Activated CD4-positive, alpha-beta memory T cell treated with anti-CD3 and anti-CD28 coated beads for 36 hours (primary cell): Measurements from ENCODE around the gene RAB17. TPM values are rescaled to one million over a fixed set of nuclear protein-coding genes. Genes with fewer than 3 reads are reported as not detected.
A peak's percentile ranks its signal among the peaks of the same experiment; 100 is the strongest.

ENCODE experiments used
- CTCF ChIA-PET: fragments of 350-600 bp; sonication (Branson Sonifier 250); formaldehyde crosslinking; loops from one replicate; lab custom pipeline; 2021; ENCODE audit warnings: antibody characterized with exemption, inconsistent platforms; lab: Charles Lee
- POLR2A ChIA-PET: fragments of 350-600 bp; sonication (Branson Sonifier 250); formaldehyde crosslinking; loops from one replicate; lab custom pipeline; 2021; ENCODE audit warnings: antibody characterized with exemption; lab: Charles Lee
- DNase-seq: peaks from one replicate; pipeline ENCODE4 v3.0.0-alpha.2; 2020
- H3K27ac Mint-ChIP-seq: one replicate; pipeline ENCODE4 v1.8.0; 2021; ENCODE audit warnings: mixed read lengths
- H3K27me3 Mint-ChIP-seq: one replicate; pipeline ENCODE4 v1.8.0; 2021; ENCODE audit warnings: mixed read lengths
- H3K36me3 Mint-ChIP-seq: one replicate; pipeline ENCODE4 v1.8.0; 2021; ENCODE audit warnings: mixed read lengths
- H3K4me1 Mint-ChIP-seq: one replicate; pipeline ENCODE4 v1.8.0; 2021; ENCODE audit warnings: low read depth, mixed read lengths
- H3K4me3 Mint-ChIP-seq: one replicate; pipeline ENCODE4 v1.8.0; 2021; ENCODE audit warnings: mild to moderate bottlenecking, mixed read lengths
- H3K9me3 Mint-ChIP-seq: one replicate; pipeline ENCODE4 v1.8.0; 2021; ENCODE audit warnings: mixed read lengths
- intact Hi-C: fragments of 100-400 bp; cut with micrococcal nuclease; formaldehyde crosslinking; loops from one replicate; pipeline ENCODE4 v1.15.1; 2023
- total RNA-seq, 2 experiments: library from RNA; stranded (reverse); gene quantifications; one replicate each; pipeline ENCODE4 v1.2.3, GENCODE V29; 2021

The RAB17 gene
- total RNA-seq, 2 experiments from 2014 or later: not detected

GRCh38 chr2:237629739-237630138 is 39.2 kb upstream of the RAB17 start:
- POLR2A ChIA-PET: no interaction called here
- H3K4me3 Mint-ChIP-seq: no peak overlapping the region
- H3K4me1 Mint-ChIP-seq: peaks cover 15% of the 10 kb centered on the region
- H3K27me3 Mint-ChIP-seq: peaks cover 24% of the 10 kb centered on the region
- H3K9me3 Mint-ChIP-seq: peaks cover 4% of the 10 kb centered on the region
- CTCF ChIA-PET: no interaction called here
- no peaks in the 10 kb centered on the region for H3K36me3 Mint-ChIP-seq
- no peak overlapping the region for H3K27ac Mint-ChIP-seq
- intact Hi-C loops: no loop called here
- no peak for DNase-seq

GRCh38 chr2:237629188-237629534 is 38.6 kb upstream of the RAB17 start:
- ChIA-PET CTCF (no interaction called here), POLR2A (no interaction called here)
- peaks cover 15% of the 10 kb centered on the region for H3K4me1 Mint-ChIP-seq
- intact Hi-C loops: no loop called here
- peaks cover 24% of the 10 kb centered on the region for H3K27me3 Mint-ChIP-seq
- no peak overlapping the region for H3K27ac Mint-ChIP-seq
- no peaks in the 10 kb centered on the region for H3K9me3 Mint-ChIP-seq
- no peak for DNase-seq
- H3K36me3 Mint-ChIP-seq: no peaks in the 10 kb centered on the region
- no peak overlapping the region for H3K4me3 Mint-ChIP-seq

- intact Hi-C loops: no loop called here
- Mint-ChIP-seq H3K36me3 (no peaks in the 10 kb centered on the region), H3K4me1 (peaks cover 15% of the 10 kb centered on the region), H3K9me3 (no peaks in the 10 kb centered on the region), H3K27ac (no peak overlapping the region), H3K4me3 (peak overlapping the region; percentile 78), H3K27me3 (peaks cover 24% of the 10 kb centered on the region)
- no peak for DNase-seq
- POLR2A ChIA-PET: no interaction called here
- CTCF ChIA-PET: no interaction called here
Observed at GRCh38 chr2:237628247-237629187, 38.0 kb upstream of the RAB17 start.

GRCh38 chr2:237627441-237628246 is 37.1 kb upstream of the RAB17 start, which contains the start of gene LRRFIP1:
TSS of gene LRRFIP1 (plus strand) at chr2:237627587. CDS start at chr2:237627645, 58 bp downstream.
- intact Hi-C loops: no loop called here
- Mint-ChIP-seq H3K27me3 (peaks cover 24% of the 10 kb centered on the region), H3K9me3 (no peaks in the 10 kb centered on the region), H3K4me3 (peak within 1 kb of the TSS; percentile 78), H3K27ac (no peak within 1 kb of the TSS), H3K4me1 (peaks cover 15% of the 10 kb centered on the region), H3K36me3 (no peaks in the 10 kb centered on the region)
- ChIA-PET CTCF (no interaction called here), POLR2A (no interaction called here)
- DNase-seq: peak; percentile 21

GRCh38 chr2:237626813-237627440 is 36.4 kb upstream of the RAB17 start:
- CTCF ChIA-PET: no interaction called here

GRCh38 chr2:237625777-237626176 is 35.2 kb upstream of the RAB17 start:
- Mint-ChIP-seq H3K9me3 (no peaks in the 10 kb centered on the region), H3K36me3 (no peaks in the 10 kb centered on the region), H3K4me3 (no peak overlapping the region), H3K27me3 (peaks cover 24% of the 10 kb centered on the region), H3K27ac (no peak overlapping the region), H3K4me1 (peaks cover 11% of the 10 kb centered on the region)
- intact Hi-C loops: no loop called here
- POLR2A ChIA-PET: no interaction called here
- DNase-seq: no peak
- CTCF ChIA-PET: interaction anchor here (2.4 kb wide), 1 partner anchor 119 kb away, joined by 6 read pairs; no protein-coding TSS in a partner anchor

More at GRCh38 chr2:237626813-237627440, 36.4 kb upstream of the RAB17 start:
- intact Hi-C loops: no loop called here
- Mint-ChIP-seq H3K4me1 (peaks cover 15% of the 10 kb centered on the region), H3K27ac (no peak overlapping the region), H3K9me3 (no peaks in the 10 kb centered on the region), H3K36me3 (no peaks in the 10 kb centered on the region), H3K4me3 (peak overlapping the region; percentile 65), H3K27me3 (peaks cover 24% of the 10 kb centered on the region)
- no peak for DNase-seq
- POLR2A ChIA-PET: no interaction called here

GRCh38 chr2:237625216-237625705 is 34.7 kb upstream of the RAB17 start:
- Mint-ChIP-seq H3K4me1 (peaks cover 10% of the 10 kb centered on the region), H3K27me3 (peaks cover 24% of the 10 kb centered on the region), H3K27ac (no peak overlapping the region), H3K36me3 (no peaks in the 10 kb centered on the region), H3K9me3 (no peaks in the 10 kb centered on the region), H3K4me3 (no peak overlapping the region)
- no peak for DNase-seq
- intact Hi-C loops: no loop called here
- ChIA-PET CTCF (interaction anchor here (2.4 kb wide), 1 partner anchor 120 kb away, joined by 6 read pairs; no protein-coding TSS in a partner anchor), POLR2A (no interaction called here)

- Mint-ChIP-seq H3K4me1 (peaks cover 10% of the 10 kb centered on the region), H3K27me3 (peaks cover 24% of the 10 kb centered on the region)
- POLR2A ChIA-PET: no interaction called here
Observed at GRCh38 chr2:237624565-237624964, 34.0 kb upstream of the RAB17 start.

GRCh38 chr2:237623428-237624403 is 33.2 kb upstream of the RAB17 start:
- intact Hi-C loops: no loop called here
- H3K4me3 Mint-ChIP-seq: no peak overlapping the region
- DNase-seq: no peak
- no peaks in the 10 kb centered on the region for H3K9me3 Mint-ChIP-seq
- H3K27ac Mint-ChIP-seq: no peak overlapping the region
- POLR2A ChIA-PET: no interaction called here
- peaks cover 20% of the 10 kb centered on the region for H3K27me3 Mint-ChIP-seq
- CTCF ChIA-PET: interaction anchor here (0.8 to 2.4 kb wide), 5 partner anchors 24 to 121 kb away, joined by 3 to 6 read pairs (median 4); no protein-coding TSS in a partner anchor
- H3K36me3 Mint-ChIP-seq: no peaks in the 10 kb centered on the region
- peaks cover 8% of the 10 kb centered on the region for H3K4me1 Mint-ChIP-seq

More at GRCh38 chr2:237624565-237624964, 34.0 kb upstream of the RAB17 start:
- no peaks in the 10 kb centered on the region for H3K9me3 Mint-ChIP-seq
- H3K36me3 Mint-ChIP-seq: no peaks in the 10 kb centered on the region
- intact Hi-C loops: no loop called here
- CTCF ChIA-PET: interaction anchor here (2.4 kb wide), 1 partner anchor 120 kb away, joined by 6 read pairs; no protein-coding TSS in a partner anchor
- no peak overlapping the region for H3K27ac Mint-ChIP-seq
- no peak overlapping the region for H3K4me3 Mint-ChIP-seq
- DNase-seq: peak; percentile 12

- intact Hi-C loops: no loop called here
- Mint-ChIP-seq H3K4me1 (peaks cover 24% of the 10 kb centered on the region), H3K27ac (no peak overlapping the region), H3K9me3 (no peaks in the 10 kb centered on the region), H3K27me3 (no peaks in the 10 kb centered on the region), H3K4me3 (no peak overlapping the region), H3K36me3 (no peaks in the 10 kb centered on the region)
- CTCF ChIA-PET: no interaction called here
- POLR2A ChIA-PET: no interaction called here
- no peak for DNase-seq
Observed at GRCh38 chr2:237618449-237618848, 27.9 kb upstream of the RAB17 start.

- Mint-ChIP-seq H3K27me3 (no peaks in the 10 kb centered on the region), H3K4me1 (peaks cover 24% of the 10 kb centered on the region), H3K36me3 (no peaks in the 10 kb centered on the region), H3K9me3 (no peaks in the 10 kb centered on the region), H3K27ac (no peak overlapping the region), H3K4me3 (no peak overlapping the region)
- ChIA-PET CTCF (interaction anchor here (0.6 to 1.6 kb wide), 2 partner anchors 15 to 127 kb away, joined by 3 read pairs; no protein-coding TSS in a partner anchor), POLR2A (interaction anchor here (1.4 kb wide), 1 partner anchor 14 kb away, joined by 4 read pairs; no protein-coding TSS in a partner anchor)
- intact Hi-C loops: no loop called here
- DNase-seq: no peak
Observed at GRCh38 chr2:237617587-237617982, 27.1 kb upstream of the RAB17 start.
